Suprapubic skin (tissue), 4 donors: Measurements from ENCODE around the gene KPNA4. TPM values are rescaled to one million over a fixed set of nuclear protein-coding genes. Genes with fewer than 3 reads are reported as not detected.

Experiments
- DNase-seq, 2 donors: peaks; one replicate each; pipeline ENCODE4 v3.0.0-alpha.2; 2019; ENCODE audit warnings: low spot score in 2 of 2
- H3K27ac ChIP-seq: fragments of 200-600 bp; sonication (generic); one replicate; pipeline ENCODE4 v1.5.1; 2019
- H3K27me3 ChIP-seq: fragments of 200-600 bp; sonication (generic); one replicate; pipeline ENCODE4 v1.5.1; 2019
- H3K36me3 ChIP-seq: fragments of 200-600 bp; sonication (generic); one replicate; pipeline ENCODE4 v1.5.1; 2019
- H3K4me1 ChIP-seq: fragments of 200-600 bp; sonication (generic); one replicate; pipeline ENCODE4 v1.5.1; 2019
- H3K4me3 ChIP-seq: fragments of 200-600 bp; sonication (generic); one replicate; pipeline ENCODE4 v1.5.1; 2019; ENCODE audit warnings: mild to moderate bottlenecking
- H3K9me3 ChIP-seq: fragments of 200-600 bp; sonication (generic); one replicate; pipeline ENCODE4 v1.5.1; 2019
- CTCF ChIP-seq, 2 donors: fragments of 200-600 bp in 1 of 2; fragments of 450-650 bp in 1 of 2; sonication (generic) in 1 of 2; IDR thresholded peaks; one replicate each; pipeline ENCODE4 v1.5.1; 2016 to 2019; ENCODE audit warnings: antibody characterized with exemption in 2 of 2, mild to moderate bottlenecking in 1 of 2, moderate library complexity in 1 of 2
- EP300 ChIP-seq: sonication (generic); formaldehyde crosslinking; IDR thresholded peaks from one replicate; pipeline ENCODE4 v1.6.1; 2017; ENCODE audit warnings: antibody characterized with exemption
- POLR2A ChIP-seq, 2 donors: fragments of 450-650 bp; IDR thresholded peaks; one replicate each; pipeline ENCODE4 v1.6.1; 2017; ENCODE audit warnings: antibody characterized with exemption in 2 of 2, mild to moderate bottlenecking in 2 of 2, moderate library complexity in 2 of 2
- POLR2AphosphoS5 ChIP-seq, 3 donors: sonication (generic); formaldehyde crosslinking; IDR thresholded peaks; one replicate each; pipeline ENCODE4 v1.6.1; 2017; ENCODE audit warnings: antibody characterized with exemption in 3 of 3
- WGBS: methylation state at CpG from one replicate; pipeline ENCODE4 v1.1.5; 2018; 5-methylcytosine and 5-hydroxymethylcytosine counted together
- total RNA-seq, 4 donors: library from RNA; depleted of rRNA; stranded (reverse); fragments of >200 nt; gene quantifications; one replicate each; pipeline ENCODE4 v1.1.0, GENCODE V29; 2016

Gene KPNA4
- total RNA-seq, 4 donors from 2014 or later, result 23.9 to 35.0 (median 29.4) TPM

GRCh38 chr3:160464321-160464720 is 101.0 kb downstream of the KPNA4 start:
- 98% methylated on average over 2 of the region's 2 CpGs for WGBS
- H3K27me3 ChIP-seq, result peaks cover 4% of the 10 kb centered on the region
- DNase-seq, result no peak
- TF ChIP-seq POLR2AphosphoS5 (IDR thresholded peaks at IDR 0.05) (no peak), CTCF (IDR thresholded peaks at IDR 0.05) (no peak), POLR2A (IDR thresholded peaks at IDR 0.05) (no peak), EP300 (no peak)
- H3K4me3 ChIP-seq, result no peak overlapping the region
- no peak overlapping the region for H3K27ac ChIP-seq
- no peaks in the 10 kb centered on the region for H3K36me3 ChIP-seq
- H3K4me1 ChIP-seq, result no peaks in the 10 kb centered on the region
- no peaks in the 10 kb centered on the region for H3K9me3 ChIP-seq

GRCh38 chr3:160460033-160460432 is 105.3 kb downstream of the KPNA4 start:
- H3K27ac ChIP-seq, result no peak overlapping the region
- DNase-seq, result no peak
- no peak overlapping the region for H3K4me3 ChIP-seq
- no peak for TF ChIP-seq POLR2A (IDR thresholded peaks at IDR 0.05)
- no peak for TF ChIP-seq EP300
- TF ChIP-seq POLR2AphosphoS5 (IDR thresholded peaks at IDR 0.05), result no peak
- no peak for TF ChIP-seq CTCF (IDR thresholded peaks at IDR 0.05)
- no peaks in the 10 kb centered on the region for H3K27me3 ChIP-seq
- 69% methylated on average over 3 of the region's 3 CpGs for WGBS
- no peaks in the 10 kb centered on the region for H3K9me3 ChIP-seq
- no peaks in the 10 kb centered on the region for H3K36me3 ChIP-seq
- H3K4me1 ChIP-seq, result no peaks in the 10 kb centered on the region

GRCh38 chr3:160459450-160459970 is 105.9 kb downstream of the KPNA4 start:
- DNase-seq, result no peak

GRCh38 chr3:160458151-160458550 is 107.2 kb downstream of the KPNA4 start:
- 84% methylated on average over 4 of the region's 4 CpGs for WGBS
- no peaks in the 10 kb centered on the region for H3K36me3 ChIP-seq

More at GRCh38 chr3:160459450-160459970, 105.9 kb downstream of the KPNA4 start:
- H3K36me3 ChIP-seq, result no peaks in the 10 kb centered on the region
- H3K4me1 ChIP-seq, result no peaks in the 10 kb centered on the region
- no peak for TF ChIP-seq CTCF (IDR thresholded peaks at IDR 0.05)
- TF ChIP-seq EP300, result no peak
- TF ChIP-seq POLR2A (IDR thresholded peaks at IDR 0.05), result no peak
- TF ChIP-seq POLR2AphosphoS5 (IDR thresholded peaks at IDR 0.05), result no peak
- no peak overlapping the region for H3K27ac ChIP-seq
- no peaks in the 10 kb centered on the region for H3K27me3 ChIP-seq
- no peaks in the 10 kb centered on the region for H3K9me3 ChIP-seq
- no peak overlapping the region for H3K4me3 ChIP-seq
- 95% methylated on average over 9 of the region's 9 CpGs for WGBS

GRCh38 chr3:160455846-160456245 is 109.5 kb downstream of the KPNA4 start:
- no peak overlapping the region for H3K27ac ChIP-seq
- DNase-seq, result no peak
- no peak overlapping the region for H3K4me3 ChIP-seq
- TF ChIP-seq POLR2AphosphoS5 (IDR thresholded peaks at IDR 0.05) (no peak), POLR2A (IDR thresholded peaks at IDR 0.05) (no peak), EP300 (no peak), CTCF (IDR thresholded peaks at IDR 0.05) (no peak)
- H3K4me1 ChIP-seq, result no peaks in the 10 kb centered on the region
- 91% methylated on average over 3 of the region's 3 CpGs for WGBS
- no peaks in the 10 kb centered on the region for H3K9me3 ChIP-seq
- H3K36me3 ChIP-seq, result no peaks in the 10 kb centered on the region
- no peaks in the 10 kb centered on the region for H3K27me3 ChIP-seq

More at GRCh38 chr3:160458151-160458550, 107.2 kb downstream of the KPNA4 start:
- TF ChIP-seq CTCF (IDR thresholded peaks at IDR 0.05) (no peak), POLR2A (IDR thresholded peaks at IDR 0.05) (no peak), POLR2AphosphoS5 (IDR thresholded peaks at IDR 0.05) (no peak), EP300 (no peak)
- Histone ChIP-seq H3K27me3 (no peaks in the 10 kb centered on the region), H3K4me1 (no peaks in the 10 kb centered on the region), H3K4me3 (no peak overlapping the region), H3K9me3 (no peaks in the 10 kb centered on the region), H3K27ac (no peak overlapping the region)
- no peak for DNase-seq
